Measurements from ENCODE around the gene ATP6V1G1.

Gene ATP6V1G1, protein sequence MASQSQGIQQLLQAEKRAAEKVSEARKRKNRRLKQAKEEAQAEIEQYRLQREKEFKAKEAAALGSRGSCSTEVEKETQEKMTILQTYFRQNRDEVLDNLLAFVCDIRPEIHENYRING

DNA sequence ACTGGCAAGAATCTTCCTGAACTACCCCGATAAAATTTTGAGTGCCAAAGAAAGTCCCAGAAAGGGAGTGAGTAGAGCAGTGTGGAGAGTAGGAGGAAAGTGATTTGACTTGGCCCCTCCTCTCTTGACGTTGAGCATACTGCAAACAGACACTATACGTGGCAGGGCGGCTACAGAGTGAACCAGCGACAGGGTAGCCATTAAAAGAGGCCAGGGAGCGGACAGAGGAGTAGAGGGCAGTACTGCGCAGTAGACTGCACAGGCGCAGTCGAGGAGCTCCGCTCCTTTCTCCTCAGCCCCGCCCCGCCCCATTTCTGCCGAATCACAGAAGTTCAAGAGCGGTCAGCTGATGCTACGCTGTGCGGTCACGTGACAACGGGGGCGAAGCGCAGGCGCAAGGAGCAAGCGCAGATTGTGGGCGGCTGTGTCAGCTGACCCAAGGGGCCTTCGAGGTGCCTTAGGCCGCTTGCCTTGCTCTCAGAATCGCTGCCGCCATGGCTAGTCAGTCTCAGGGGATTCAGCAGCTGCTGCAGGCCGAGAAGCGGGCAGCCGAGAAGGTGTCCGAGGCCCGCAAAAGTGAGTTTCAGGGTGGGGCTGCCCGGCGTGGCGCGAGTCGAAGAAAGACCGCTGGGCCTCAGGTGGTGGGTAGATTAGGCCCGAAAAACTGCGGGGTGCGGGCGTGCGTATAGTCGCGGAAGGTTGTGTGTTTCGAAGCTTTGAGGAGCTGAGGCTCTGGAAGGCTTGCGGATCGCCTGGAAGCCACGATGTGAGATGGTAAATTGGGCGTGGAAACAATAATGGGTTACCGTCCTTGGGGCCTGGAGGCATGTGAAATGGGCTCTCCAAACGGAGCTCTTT is at the start of gene ATP6V1G1:
TSS of gene ATP6V1G1 (plus strand) at position 425 of the 858 bp plus-strand sequence. CDS start at position 495, 70 bp downstream.
- peaks cover 36% of the 10 kb centered on the region for H3K36me3 Mint-ChIP-seq (ENCODE audit: low read depth)
- H3K4me3 Mint-ChIP-seq = peak within 1 kb of the TSS; percentile 98
- intact Hi-C loops (cut with micrococcal nuclease) = loop anchor here (1.0 kb wide), 1 partner anchor 10 kb away; no protein-coding TSS in a partner anchor
- peaks cover 46% of the 10 kb centered on the region for H3K4me1 Mint-ChIP-seq (ENCODE audit: low read depth)
- no peaks in the 10 kb centered on the region for H3K27me3 Mint-ChIP-seq
- H3K27ac Mint-ChIP-seq = peak within 1 kb of the TSS; percentile 100
- H3K9me3 Mint-ChIP-seq = no peaks in the 10 kb centered on the region

DNA sequence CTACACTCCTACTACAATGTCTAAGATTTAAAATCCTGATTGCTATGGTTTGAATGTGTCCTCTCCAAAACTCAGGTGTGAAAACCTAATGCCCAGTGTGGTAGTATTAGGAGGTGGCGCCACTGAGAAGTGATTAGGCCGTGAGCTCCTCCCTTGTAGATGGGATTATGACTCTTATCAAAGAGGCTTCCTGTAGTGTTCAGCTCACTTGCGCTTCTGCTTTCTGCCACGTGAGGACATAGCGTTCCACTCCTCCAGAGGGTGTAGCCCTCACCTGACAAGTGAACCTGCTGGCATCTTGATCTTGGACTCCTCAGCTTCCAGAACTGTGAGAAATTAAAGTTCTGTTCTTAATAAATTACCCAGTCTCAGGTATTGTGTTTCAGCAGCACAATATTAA is 49.3 kb upstream of the ATP6V1G1 start:
- Mint-ChIP-seq H3K36me3 (ENCODE audit: low read depth) (no peaks in the 10 kb centered on the region), H3K27ac (no peak overlapping the region), H3K4me1 (ENCODE audit: low read depth) (no peaks in the 10 kb centered on the region), H3K4me3 (no peak overlapping the region), H3K27me3 (peaks cover 9% of the 10 kb centered on the region), H3K9me3 (no peaks in the 10 kb centered on the region)
- intact Hi-C loops (cut with micrococcal nuclease) = no loop called here

DNA sequence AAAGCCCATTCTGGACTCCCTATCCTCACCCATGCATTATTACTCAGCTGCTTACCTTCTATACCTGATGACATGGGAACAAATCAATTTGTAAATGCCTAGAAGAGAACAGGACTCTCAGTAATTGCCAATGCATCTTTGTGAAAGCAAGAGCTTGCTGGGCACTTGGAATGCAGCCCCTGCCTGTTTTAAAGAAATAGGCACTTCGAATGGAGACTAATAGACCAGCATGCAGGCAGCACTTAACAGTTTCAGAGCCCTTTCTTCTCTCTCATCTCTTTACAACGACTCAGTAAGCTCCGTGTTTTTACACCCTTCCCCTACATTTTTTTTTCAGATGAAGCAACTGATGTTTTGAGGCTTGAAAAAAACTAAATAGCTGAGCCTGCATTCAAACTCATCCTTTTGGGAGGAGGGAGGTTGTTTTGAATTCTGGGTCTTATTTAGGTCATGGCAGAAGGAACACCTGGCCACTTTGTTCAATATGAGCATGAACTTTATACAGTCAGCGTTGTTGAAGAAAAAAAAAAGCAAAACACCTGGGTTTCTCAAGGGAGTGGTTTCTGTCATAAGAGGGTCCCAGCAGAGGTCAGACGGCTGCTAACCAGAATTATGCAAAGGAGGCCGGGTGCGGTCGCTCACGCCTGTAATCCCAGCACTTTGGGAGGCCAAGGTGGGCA is 47.7 kb upstream of the ATP6V1G1 start:
- Mint-ChIP-seq H3K27ac (no peak overlapping the region), H3K4me1 (ENCODE audit: low read depth) (peaks cover 8% of the 10 kb centered on the region), H3K27me3 (peaks cover 9% of the 10 kb centered on the region), H3K36me3 (ENCODE audit: low read depth) (no peaks in the 10 kb centered on the region), H3K9me3 (no peaks in the 10 kb centered on the region), H3K4me3 (no peak overlapping the region)
- intact Hi-C loops (cut with micrococcal nuclease) = no loop called here

DNA sequence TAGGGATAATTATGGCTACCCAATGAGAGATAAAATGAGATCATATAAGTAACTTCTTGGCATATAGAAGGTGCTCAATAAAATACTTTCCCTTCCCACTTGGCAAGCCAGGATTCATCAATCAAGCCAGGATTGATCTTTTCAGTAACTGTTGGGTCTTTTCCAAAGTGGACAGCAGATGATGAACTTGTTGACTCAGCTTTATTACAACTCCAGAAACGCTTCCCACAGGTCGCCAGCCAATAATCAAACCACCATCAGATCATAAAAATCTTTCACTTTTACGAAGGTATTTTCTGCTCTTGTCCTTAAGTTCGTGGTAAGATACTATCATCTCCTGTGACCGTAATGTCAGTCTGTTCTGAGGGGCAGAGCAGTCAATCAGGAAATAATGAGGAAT is 42.5 kb upstream of the ATP6V1G1 start:
- no peaks in the 10 kb centered on the region for H3K9me3 Mint-ChIP-seq
- intact Hi-C loops (cut with micrococcal nuclease) = no loop called here
- H3K4me1 Mint-ChIP-seq (ENCODE audit: low read depth) = peaks cover 21% of the 10 kb centered on the region
- no peaks in the 10 kb centered on the region for H3K36me3 Mint-ChIP-seq (ENCODE audit: low read depth)
- peaks cover 10% of the 10 kb centered on the region for H3K27me3 Mint-ChIP-seq
- no peak overlapping the region for H3K4me3 Mint-ChIP-seq
- no peak overlapping the region for H3K27ac Mint-ChIP-seq

DNA sequence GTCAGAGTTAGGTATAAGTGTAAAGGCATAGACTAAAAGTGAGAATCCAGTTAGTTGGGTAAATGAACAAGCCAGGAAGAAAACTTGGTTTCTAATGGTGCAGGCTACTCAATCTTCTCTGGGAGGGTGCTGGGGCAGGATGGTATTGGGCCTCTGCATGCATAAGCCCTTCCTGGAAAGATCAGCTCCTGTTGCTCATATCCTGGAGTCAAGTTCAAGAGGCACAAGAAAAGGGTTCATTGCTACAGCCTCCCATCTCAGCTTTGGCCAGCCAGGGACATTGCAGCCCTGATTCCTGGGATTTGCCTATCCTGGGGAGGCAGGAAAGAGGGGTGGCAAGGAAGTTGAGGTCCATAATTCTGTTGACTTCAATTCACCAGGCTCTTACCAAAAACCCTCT is 40.7 kb upstream of the ATP6V1G1 start:
- H3K4me1 Mint-ChIP-seq (ENCODE audit: low read depth) = peaks cover 24% of the 10 kb centered on the region
- H3K4me3 Mint-ChIP-seq = no peak overlapping the region
- H3K27ac Mint-ChIP-seq = no peak overlapping the region
- intact Hi-C loops (cut with micrococcal nuclease) = no loop called here
- no peaks in the 10 kb centered on the region for H3K9me3 Mint-ChIP-seq
- no peaks in the 10 kb centered on the region for H3K36me3 Mint-ChIP-seq (ENCODE audit: low read depth)
- peaks cover 10% of the 10 kb centered on the region for H3K27me3 Mint-ChIP-seq

DNA sequence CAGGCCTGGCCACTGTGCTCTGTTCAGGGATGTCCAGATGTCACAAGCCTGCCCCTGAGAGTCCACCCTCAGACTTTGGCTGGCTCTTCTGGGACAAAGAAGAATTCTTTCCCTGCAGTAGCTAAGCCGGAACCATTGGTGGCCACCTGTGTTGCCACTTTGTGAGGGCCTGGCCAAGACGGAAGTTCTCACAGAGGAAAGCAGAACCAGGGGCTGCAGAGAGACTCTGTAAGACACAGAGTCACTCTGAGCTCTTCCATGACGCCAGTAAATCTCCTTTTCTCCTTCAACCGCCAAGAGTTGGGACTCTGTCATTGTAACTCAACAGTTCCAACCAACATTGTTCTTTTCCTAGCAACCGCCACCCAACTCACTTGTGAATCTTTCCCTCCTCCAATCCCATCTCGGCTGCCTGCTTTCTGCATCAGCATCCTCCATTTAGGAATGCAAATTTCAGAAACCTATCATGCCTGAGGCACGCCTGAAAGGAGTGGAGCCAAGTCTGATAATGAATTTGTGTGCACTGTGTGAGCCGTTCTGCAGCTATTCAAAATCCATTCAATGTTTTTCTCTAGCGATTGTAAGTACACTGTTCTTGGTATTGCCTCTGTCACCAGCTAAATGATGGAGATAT is 37.8 kb upstream of the ATP6V1G1 start:
- no peak overlapping the region for H3K4me3 Mint-ChIP-seq
- H3K36me3 Mint-ChIP-seq (ENCODE audit: low read depth) = no peaks in the 10 kb centered on the region
- peaks cover 26% of the 10 kb centered on the region for H3K4me1 Mint-ChIP-seq (ENCODE audit: low read depth)
- H3K9me3 Mint-ChIP-seq = no peaks in the 10 kb centered on the region
- intact Hi-C loops (cut with micrococcal nuclease) = loop anchor here (10.0 kb wide), 1 partner anchor 45 kb away; the partner anchor contains the start of gene WHRN
- H3K27me3 Mint-ChIP-seq = peaks cover 10% of the 10 kb centered on the region
- no peak overlapping the region for H3K27ac Mint-ChIP-seq

DNA sequence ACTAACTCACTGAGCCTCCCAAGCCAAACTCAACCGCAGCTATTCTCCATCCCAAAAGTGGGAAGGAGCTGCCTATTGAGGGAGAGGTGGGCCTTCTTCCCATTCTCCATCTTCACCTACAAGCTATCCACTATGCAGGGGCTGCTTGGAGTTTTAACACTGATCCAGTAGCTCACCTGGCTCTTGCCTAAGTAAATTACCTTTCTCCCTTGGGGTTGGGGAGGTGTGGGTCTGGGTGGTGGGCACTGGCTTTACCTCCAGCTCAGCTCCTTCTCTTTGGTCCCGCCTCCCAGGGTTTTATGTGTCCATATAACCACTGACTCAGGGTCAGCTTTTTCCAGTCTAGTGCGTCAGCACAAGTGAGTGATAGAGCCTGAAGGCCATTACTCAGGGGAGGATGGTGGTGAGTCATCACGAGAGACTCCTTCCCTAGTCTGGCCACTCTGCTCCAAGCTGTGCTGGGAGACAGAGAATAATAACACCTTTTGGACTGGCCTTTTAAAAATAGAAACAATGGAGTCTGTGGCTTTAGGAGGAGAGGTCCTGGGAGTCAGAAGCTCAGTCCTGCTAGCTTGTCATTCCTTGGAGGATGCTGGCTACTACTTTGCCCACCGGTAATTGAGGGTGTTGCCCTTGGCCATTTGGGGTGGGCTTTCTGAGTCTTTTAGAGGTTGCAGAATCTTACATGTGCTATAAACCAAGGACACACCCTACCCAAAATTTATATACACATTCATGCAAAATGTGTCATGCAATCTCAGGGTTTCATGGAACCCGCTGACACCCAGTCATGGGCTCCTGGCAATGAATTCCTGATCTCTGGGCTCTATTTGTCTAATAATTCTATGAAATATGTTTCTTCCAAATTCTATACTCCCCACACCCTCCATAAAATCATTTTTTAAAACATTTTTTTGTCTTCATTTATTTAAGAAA is 35.6 kb upstream of the ATP6V1G1 start:
- Mint-ChIP-seq H3K36me3 (ENCODE audit: low read depth) (no peaks in the 10 kb centered on the region), H3K27ac (peak overlapping the region; percentile 51), H3K4me1 (ENCODE audit: low read depth) (peaks cover 41% of the 10 kb centered on the region), H3K27me3 (peaks cover 2% of the 10 kb centered on the region), H3K9me3 (no peaks in the 10 kb centered on the region), H3K4me3 (no peak overlapping the region)
- intact Hi-C loops (cut with micrococcal nuclease) = loop anchor here (10.0 kb wide), 1 partner anchor 47 kb away; the partner anchor contains the start of gene WHRN

DNA sequence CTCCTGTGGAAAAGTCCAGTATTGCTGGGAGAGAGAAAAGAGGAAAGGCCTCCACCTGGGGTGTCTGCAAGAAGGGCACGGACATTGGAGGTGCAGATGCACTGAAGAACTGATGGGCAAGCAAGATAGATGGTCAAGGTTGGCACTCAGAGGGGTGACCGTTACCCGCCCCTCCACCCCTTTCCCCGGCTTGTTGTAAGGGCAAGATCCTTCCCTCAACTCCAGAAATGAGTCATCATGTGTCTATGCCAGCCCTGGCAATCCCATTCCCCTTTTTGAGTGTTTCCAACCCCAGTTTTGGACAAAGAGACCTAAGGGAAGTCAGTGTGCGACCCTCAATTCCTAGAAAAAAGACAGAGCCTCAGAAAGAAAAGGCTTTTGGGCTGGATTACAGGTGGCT is 34.9 kb upstream of the ATP6V1G1 start:
- Mint-ChIP-seq H3K9me3 (no peaks in the 10 kb centered on the region), H3K4me1 (ENCODE audit: low read depth) (peaks cover 40% of the 10 kb centered on the region), H3K27ac (peak overlapping the region; percentile 51), H3K27me3 (no peaks in the 10 kb centered on the region), H3K4me3 (no peak overlapping the region), H3K36me3 (ENCODE audit: low read depth) (no peaks in the 10 kb centered on the region)
- intact Hi-C loops (cut with micrococcal nuclease) = loop anchor here (10.0 kb wide), 1 partner anchor 48 kb away; the partner anchor contains the start of gene WHRN

DNA sequence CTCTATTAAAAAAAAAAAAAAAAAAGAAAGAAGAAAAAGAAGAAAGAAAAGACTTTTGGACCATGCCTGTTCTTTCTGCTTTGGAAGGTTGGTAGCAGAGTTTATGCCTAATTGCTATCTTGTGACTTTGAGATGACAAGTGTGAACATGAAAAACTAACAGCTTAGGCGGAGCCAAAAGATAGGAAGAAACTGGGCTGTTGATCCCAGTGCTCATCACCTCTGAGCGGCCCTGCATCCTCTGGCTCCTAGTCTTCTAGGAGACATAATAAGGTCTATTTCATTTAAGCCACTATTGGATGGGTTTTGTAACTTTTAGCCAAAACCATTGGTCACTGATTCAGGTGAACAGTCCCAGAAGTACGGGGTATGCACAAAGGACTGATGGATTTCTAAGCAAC is 34.4 kb upstream of the ATP6V1G1 start:
- intact Hi-C loops (cut with micrococcal nuclease) = loop anchor here (10.0 kb wide), 1 partner anchor 48 kb away; the partner anchor contains the start of gene WHRN
- peaks cover 45% of the 10 kb centered on the region for H3K4me1 Mint-ChIP-seq (ENCODE audit: low read depth)
- H3K4me3 Mint-ChIP-seq = no peak overlapping the region
- H3K36me3 Mint-ChIP-seq (ENCODE audit: low read depth) = no peaks in the 10 kb centered on the region
- H3K9me3 Mint-ChIP-seq = no peaks in the 10 kb centered on the region
- H3K27me3 Mint-ChIP-seq = no peaks in the 10 kb centered on the region
- H3K27ac Mint-ChIP-seq = no peak overlapping the region

DNA sequence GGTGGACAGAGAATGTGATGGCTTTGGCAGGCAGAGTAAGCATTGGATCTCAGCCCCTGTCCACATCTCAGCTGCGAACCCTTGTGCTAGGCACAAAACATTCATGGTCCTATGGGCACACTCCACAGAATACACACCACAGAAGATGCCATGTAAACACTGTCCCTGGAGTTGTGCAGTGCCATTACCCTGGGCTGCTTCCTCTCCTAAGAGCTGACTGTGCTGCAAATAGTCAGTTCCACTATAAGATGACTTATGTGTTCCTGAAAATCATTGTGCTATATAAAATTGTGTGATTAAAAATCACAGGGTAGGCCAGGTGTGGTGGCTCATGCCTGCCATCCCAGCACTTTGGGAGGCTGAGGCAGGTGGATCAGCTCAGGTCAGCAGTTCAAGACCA is 31.9 kb upstream of the ATP6V1G1 start:
- intact Hi-C loops (cut with micrococcal nuclease) = loop anchor here (10.0 kb wide), 1 partner anchor 51 kb away; the partner anchor contains the start of gene WHRN
- Mint-ChIP-seq H3K4me3 (no peak overlapping the region), H3K9me3 (no peaks in the 10 kb centered on the region), H3K4me1 (ENCODE audit: low read depth) (peaks cover 51% of the 10 kb centered on the region), H3K36me3 (ENCODE audit: low read depth) (no peaks in the 10 kb centered on the region), H3K27me3 (no peaks in the 10 kb centered on the region), H3K27ac (peak overlapping the region; percentile 78)

DNA sequence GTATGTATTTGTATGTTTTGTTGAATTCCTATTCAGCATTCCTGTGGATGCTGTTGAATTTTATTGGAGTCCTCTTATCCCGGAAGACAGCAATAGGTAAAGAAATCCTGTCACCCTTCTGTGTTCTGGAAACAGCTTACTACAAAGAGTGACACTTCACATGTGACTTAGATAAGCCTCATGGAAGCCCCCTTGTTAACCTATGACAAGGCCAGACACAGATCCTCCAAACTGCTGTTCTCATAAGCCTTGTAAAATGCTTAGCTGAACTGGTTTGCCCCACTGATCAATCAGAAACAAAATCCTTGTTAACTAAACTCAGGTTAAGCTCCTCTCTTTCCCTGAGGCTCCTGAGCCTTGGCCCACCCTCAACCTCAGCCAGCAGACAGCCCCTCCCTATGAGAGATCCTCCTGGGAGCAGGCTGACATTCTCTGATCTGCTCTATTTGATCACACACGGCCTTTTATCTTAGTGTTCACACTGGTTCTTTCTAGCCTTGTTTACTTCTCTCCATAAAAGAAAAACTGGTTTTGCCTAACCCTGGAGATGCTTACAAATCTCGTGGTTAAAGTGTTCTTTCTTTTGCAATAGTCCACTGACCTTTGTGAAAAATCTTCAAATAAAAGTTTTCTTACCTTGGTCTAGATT is 29.4 kb upstream of the ATP6V1G1 start:
- intact Hi-C loops (cut with micrococcal nuclease) = loop anchor here (10.0 kb wide), 1 partner anchor 53 kb away; the partner anchor contains the start of gene WHRN
- H3K4me1 Mint-ChIP-seq (ENCODE audit: low read depth) = peaks cover 38% of the 10 kb centered on the region
- H3K9me3 Mint-ChIP-seq = no peaks in the 10 kb centered on the region
- H3K36me3 Mint-ChIP-seq (ENCODE audit: low read depth) = no peaks in the 10 kb centered on the region
- H3K4me3 Mint-ChIP-seq = no peak overlapping the region
- H3K27me3 Mint-ChIP-seq = peaks cover 3% of the 10 kb centered on the region
- peak overlapping the region; percentile 86 for H3K27ac Mint-ChIP-seq

DNA sequence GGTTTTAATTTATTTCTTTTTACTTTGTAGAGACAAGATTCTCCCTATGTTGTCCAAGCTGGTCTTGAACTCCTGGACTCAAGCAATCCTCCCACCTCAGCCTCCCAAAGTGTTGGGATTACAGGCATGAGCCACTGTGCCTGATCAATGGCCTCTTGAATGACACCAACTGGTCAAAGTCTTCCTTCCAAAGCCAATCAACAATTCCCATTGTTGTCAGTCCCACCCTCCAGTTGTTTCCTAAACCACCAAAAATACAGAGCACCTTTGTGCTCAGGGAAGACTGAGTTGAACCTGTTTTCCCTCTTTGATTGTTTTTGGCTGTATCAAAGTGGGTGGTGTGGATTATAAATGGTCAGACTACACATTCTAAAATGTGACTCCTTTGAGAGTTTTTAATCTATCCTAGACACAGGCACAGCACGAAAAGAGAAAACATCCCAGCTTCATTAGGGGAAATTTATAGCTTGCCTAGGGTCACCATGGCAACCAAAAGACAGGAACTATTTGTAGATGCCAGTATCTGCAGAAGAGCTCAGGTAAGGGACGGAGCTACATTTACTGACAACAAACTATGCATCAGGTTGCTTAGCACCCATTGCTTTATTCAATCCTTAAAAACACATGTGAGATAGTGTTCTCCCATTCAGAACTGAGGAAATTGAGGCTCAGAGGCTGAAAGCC is 27.6 kb upstream of the ATP6V1G1 start:
- Mint-ChIP-seq H3K27ac (peak overlapping the region; percentile 73), H3K4me3 (no peak overlapping the region), H3K36me3 (ENCODE audit: low read depth) (no peaks in the 10 kb centered on the region), H3K9me3 (no peaks in the 10 kb centered on the region), H3K4me1 (ENCODE audit: low read depth) (peaks cover 38% of the 10 kb centered on the region), H3K27me3 (peaks cover 3% of the 10 kb centered on the region)
- intact Hi-C loops (cut with micrococcal nuclease) = loop anchor here (10.0 kb wide), 1 partner anchor 55 kb away; the partner anchor contains the start of gene WHRN

Measured in dendritic cell treated with granulocyte-macrophage colony-stimulating factor and Interleukin-4, amounts not matched to agents 40 ng/mL and 50 ng/mL, for 4 days (primary cell).